Heart right ventricle (tissue), 16 donors: ENCODE results near the gene HS1BP3. TPM values are rescaled to one million over a fixed set of nuclear protein-coding genes. Genes with fewer than 3 reads are reported as not detected.

Source experiments
- ATAC-seq, 8 donors: fragments of 200-7000 bp; cut with Tn5 transposase; one replicate each; pipeline ENCODE4 v1.9.1; 2020; ENCODE audit warnings: mild to moderate bottlenecking in 8 of 8, moderate library complexity in 8 of 8, moderate number of reproducible peaks in 1 of 8
- DNase-seq, 2 donors: peaks; one replicate each; pipeline ENCODE4 v3.0.0-alpha.2; 2020
- H3K27ac ChIP-seq, 10 donors: fragments of 200-600 bp; sonication (generic) in 2 of 10; one replicate each; pipeline versions ENCODE4 v1.5.0 to v1.8.0; 2020 to 2022; ENCODE audit warnings: mild to moderate bottlenecking in 3 of 10
- H3K27me3 ChIP-seq, 7 donors: fragments of 200-600 bp; one replicate each; pipeline ENCODE4 v1.8.0; 2021 to 2022; ENCODE audit warnings: mild to moderate bottlenecking in 2 of 7
- H3K36me3 ChIP-seq, 9 donors: fragments of 200-600 bp; sonication (generic) in 1 of 9; one replicate each; pipeline versions ENCODE4 v1.5.0 to v1.8.0; 2020 to 2022; ENCODE audit warnings: mild to moderate bottlenecking in 2 of 9
- H3K4me1 ChIP-seq, 9 donors: fragments of 200-600 bp; sonication (generic) in 1 of 9; one replicate each; pipeline versions ENCODE4 v1.5.0 to v1.8.0; 2020 to 2022; ENCODE audit warnings: mild to moderate bottlenecking in 4 of 9
- H3K4me3 ChIP-seq, 10 donors: fragments of 200-600 bp; sonication (generic) in 2 of 10; one replicate each; pipeline versions ENCODE4 v1.5.0 to v1.8.0; 2020 to 2022; ENCODE audit warnings: mild to moderate bottlenecking in 7 of 10, moderate library complexity in 2 of 10
- H3K9me3 ChIP-seq, 11 donors: fragments of 200-600 bp in 10 of 11; sonication (generic) in 2 of 11; one replicate each; pipeline versions ENCODE4 v1.5.0 to v1.8.0; 2013 to 2022; ENCODE audit warnings: mild to moderate bottlenecking in 2 of 11, control low read depth in 1 of 11, moderate library complexity in 1 of 11
- CTCF ChIP-seq, 9 donors: fragments of 200-600 bp; sonication (generic) in 2 of 9; IDR thresholded peaks; one replicate each; pipeline versions ENCODE4 v1.5.0 to v1.8.0; 2021 to 2022; ENCODE audit warnings: antibody characterized with exemption in 9 of 9, mild to moderate bottlenecking in 5 of 9, moderate library complexity in 1 of 9
- WGBS, 2 donors: extraction: QIAGEN DNeasy Blood & Tissue Kit; methylation state at CpG; one replicate each; pipeline ENCODE4 v1.1.7; 2013; ENCODE audit warnings: inconsistent platforms in 1 of 2; 5-methylcytosine and 5-hydroxymethylcytosine counted together
- intact Hi-C, 10 donors: fragments of 100-400 bp; cut with DNase I; formaldehyde crosslinking; loops; one replicate each; pipeline versions ENCODE4 v1.11.1 to v1.14.2; 2022
- polyA plus RNA-seq, 2 donors: library from polyadenylated mRNA; stranded (reverse); fragments of 200-250 nt; gene quantifications; one replicate each; pipeline ENCODE4 v1.2.3, GENCODE V29; 2013
- total RNA-seq, 10 donors: library from RNA; stranded (reverse); fragmentation: NEBNext Ultra II Directional in 3 of 10; extraction: Animal tissue kit (Norgen Biotek cat#: 25700) in 3 of 10; gene quantifications; one replicate each; pipeline versions ENCODE4 v1.2.1 to v1.2.4, GENCODE V29; 2021 to 2023
- donor health status: Arrhythmogenic right ventricular cardiomyopathy.
- donor health status: ischemic (EF 13 %, LVEDD 7.1; RV severe dilation, severe dysfunction).
- donor health status: healthy with polysubstance abuse.
- donor health status: DM: no; HTN: yes; CAD: no.
- donor health status: DM: no; HTN: no; CAD: no.
- donor health status: ischemic (EF 25% LVEDD 6.9; RV normal size, moderate dysfunction).
- donor health status: ischemic (EF 25% LVEDD 5.7; RV mildly dilated, moderate dysfunction).
- donor health status: healthy.
- donor health status: DM: yes; HTN: yes; CAD: no.
- donor health status: Ischemic cardiomyopathy.
- donor health status: ischemic (EF 35%, LVEDD 5.7; RV mildly dilated, moderate dysfunction).
- donor health status: nonischemic (EF 11% LVEDD 7.7; RV severe dilation, severe dysfunction).
- donor health status: DM: yes; HTN: yes; CAD: no.
- donor health status: PGD.
- donor health status: ischemic (EF 29% LVEDD 5.4; RV normal size, mild dysfunction).
- donor health status: nonischemic (EF 23%, LVEDD 6.1; RV moderate dilation, normal function).

HS1BP3 gene
- total and polyA plus RNA-seq, 12 donors = 11.3 to 26.3 (median 16.5) TPM

GRCh38 chr2:20662308-20662937 is 11.5 kb upstream of the HS1BP3 start:
- H3K4me3 ChIP-seq = no peak overlapping the region
- DNase-seq = no peak

GRCh38 chr2:20661421-20662307 is 10.8 kb upstream of the HS1BP3 start:
- no peaks in the 10 kb centered on the region for H3K9me3 ChIP-seq
- no peak overlapping the region for H3K27ac ChIP-seq
- peak; percentile 46 to 82 (median 76) for ATAC-seq
- peak; percentile 50 to 63 for DNase-seq
- no peaks in the 10 kb centered on the region for H3K36me3 ChIP-seq
- peak; percentile 89 to 99 (median 97) for TF ChIP-seq CTCF (IDR thresholded peaks at IDR 0.05)
- peaks cover 0 to 19% (median 17%) of the 10 kb centered on the region in 9 donors for H3K4me1 ChIP-seq
- no peak overlapping the region for H3K4me3 ChIP-seq
- H3K27me3 ChIP-seq = peaks cover 17 to 89% (median 76%) of the 10 kb centered on the region in 7 donors
- WGBS, 2 donors = 29 to 31% methylated on average over 11 of the region's 11 CpGs
- intact Hi-C loops = loop anchor here (1.0 to 10.0 kb wide), 8 partner anchors 163 to 456 kb away; partner anchors contain the start of gene LDAH (in 1 of the 10)

More at GRCh38 chr2:20662308-20662937, 11.5 kb upstream of the HS1BP3 start:
- no peak for TF ChIP-seq CTCF (IDR thresholded peaks at IDR 0.05)
- peaks cover 17 to 94% (median 81%) of the 10 kb centered on the region in 7 donors for H3K27me3 ChIP-seq
- intact Hi-C loops = loop anchor here in 7 of 10 donors (2.0 to 10.0 kb wide), 5 partner anchors 162 to 455 kb away; partner anchors contain the start of gene LDAH (in 1 of the 7)
- H3K9me3 ChIP-seq = no peaks in the 10 kb centered on the region
- 72 to 73% methylated on average over 5 of the region's 5 CpGs for WGBS, 2 donors
- ATAC-seq = no peak
- H3K27ac ChIP-seq = no peak overlapping the region
- peaks cover 0 to 22% (median 20%) of the 10 kb centered on the region in 9 donors for H3K4me1 ChIP-seq
- no peaks in the 10 kb centered on the region for H3K36me3 ChIP-seq

- no peaks in the 10 kb centered on the region for H3K36me3 ChIP-seq
- DNase-seq = no peak
- ATAC-seq = no peak
- H3K4me3 ChIP-seq = no peak overlapping the region
- intact Hi-C loops = loop anchor here in 9 of 10 donors (1.0 to 10.0 kb wide), 7 partner anchors 164 to 457 kb away; partner anchors contain the start of gene LDAH (in 1 of the 9)
- H3K27ac ChIP-seq = no peak overlapping the region
- WGBS, 2 donors = 45 to 48% methylated on average over 8 of the region's 8 CpGs
- no peak for TF ChIP-seq CTCF (IDR thresholded peaks at IDR 0.05)
- no peaks in the 10 kb centered on the region for H3K9me3 ChIP-seq
- peaks cover 0 to 10% (median 8%) of the 10 kb centered on the region in 9 donors for H3K4me1 ChIP-seq
- H3K27me3 ChIP-seq = peaks cover 12 to 80% (median 67%) of the 10 kb centered on the region in 7 donors
Measured at GRCh38 chr2:20660506-20661420, 9.9 kb upstream of the HS1BP3 start.
